ENCODE measurements around the gene ALLC. TPM values are rescaled to one million over a fixed set of nuclear protein-coding genes. Genes with fewer than 3 reads are reported as not detected.

ALLC gene
- total RNA-seq, 1 experiment from 2014 or later = not detected

DNA sequence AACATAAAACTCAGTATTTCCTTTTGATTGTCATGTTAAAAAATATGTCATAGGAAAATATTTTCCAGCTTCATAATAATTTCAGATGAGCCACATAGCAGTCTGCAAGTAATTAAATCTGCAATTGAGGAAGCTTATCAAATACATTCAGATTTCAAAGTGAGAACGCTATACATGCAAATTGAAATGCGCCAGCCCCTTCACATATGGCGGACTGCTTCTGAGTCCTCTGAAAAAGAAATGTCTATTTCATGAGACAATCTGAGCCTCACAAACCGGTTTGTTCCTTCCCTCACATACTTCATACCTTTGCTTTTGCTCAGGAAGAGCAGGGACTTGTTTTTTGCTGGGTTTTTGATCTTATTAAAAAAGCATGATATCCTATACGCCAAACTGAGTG lies 43.1 kb downstream of the ALLC start:
- peaks cover 28% of the 10 kb centered on the region for H3K27me3 Mint-ChIP-seq (ENCODE audit: insufficient read depth, unreplicated experiment)
- intact Hi-C loops (cut with micrococcal nuclease; ENCODE audit: unreplicated experiment) = no loop called here
- DNase-seq = no peak
- no TSS peak for BruUV-seq (replicated peaks)
- H3K27ac Mint-ChIP-seq (ENCODE audit: unreplicated experiment) = no peak overlapping the region
- Histone ChIP-seq H3K36me3 (ENCODE audit: control insufficient read depth, insufficient read depth, low read length) (no peaks in the 10 kb centered on the region), H3K9me3 (0 out of 2 replicates have a peak, but pooled peaks cover 3% of the 10 kb centered on the region), H3K4me1 (no peaks in the 10 kb centered on the region), H3K4me3 (ENCODE audit: low read depth, low read length) (no peak overlapping the region), H3K27me3 (replicated peaks; ENCODE audit: control insufficient read depth, insufficient read depth, low read length) (no peaks in the 10 kb centered on the region)
- no peak overlapping the region for H3K4me3 Mint-ChIP-seq (ENCODE audit: unreplicated experiment)
- no peaks in the 10 kb centered on the region for H3K4me1 Mint-ChIP-seq (ENCODE audit: low read depth, unreplicated experiment)
- ChIA-PET POLR2A (no interaction called here), CTCF (no interaction called here)
- H3K36me3 Mint-ChIP-seq (ENCODE audit: insufficient read depth, unreplicated experiment) = no peaks in the 10 kb centered on the region
- H3K9me3 Mint-ChIP-seq (ENCODE audit: unreplicated experiment) = no peaks in the 10 kb centered on the region
- TF ChIP-seq, protein P1, sequence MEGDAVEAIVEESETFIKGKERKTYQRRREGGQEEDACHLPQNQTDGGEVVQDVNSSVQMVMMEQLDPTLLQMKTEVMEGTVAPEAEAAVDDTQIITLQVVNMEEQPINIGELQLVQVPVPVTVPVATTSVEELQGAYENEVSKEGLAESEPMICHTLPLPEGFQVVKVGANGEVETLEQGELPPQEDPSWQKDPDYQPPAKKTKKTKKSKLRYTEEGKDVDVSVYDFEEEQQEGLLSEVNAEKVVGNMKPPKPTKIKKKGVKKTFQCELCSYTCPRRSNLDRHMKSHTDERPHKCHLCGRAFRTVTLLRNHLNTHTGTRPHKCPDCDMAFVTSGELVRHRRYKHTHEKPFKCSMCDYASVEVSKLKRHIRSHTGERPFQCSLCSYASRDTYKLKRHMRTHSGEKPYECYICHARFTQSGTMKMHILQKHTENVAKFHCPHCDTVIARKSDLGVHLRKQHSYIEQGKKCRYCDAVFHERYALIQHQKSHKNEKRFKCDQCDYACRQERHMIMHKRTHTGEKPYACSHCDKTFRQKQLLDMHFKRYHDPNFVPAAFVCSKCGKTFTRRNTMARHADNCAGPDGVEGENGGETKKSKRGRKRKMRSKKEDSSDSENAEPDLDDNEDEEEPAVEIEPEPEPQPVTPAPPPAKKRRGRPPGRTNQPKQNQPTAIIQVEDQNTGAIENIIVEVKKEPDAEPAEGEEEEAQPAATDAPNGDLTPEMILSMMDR (IDR thresholded peaks at IDR 0.05; ENCODE audit: insufficient read depth in 1 of 2, low read depth in 1 of 2, low read length in 1 of 2, severe bottlenecking in 1 of 2, unreplicated experiment in 1 of 2) = no peak

DNA sequence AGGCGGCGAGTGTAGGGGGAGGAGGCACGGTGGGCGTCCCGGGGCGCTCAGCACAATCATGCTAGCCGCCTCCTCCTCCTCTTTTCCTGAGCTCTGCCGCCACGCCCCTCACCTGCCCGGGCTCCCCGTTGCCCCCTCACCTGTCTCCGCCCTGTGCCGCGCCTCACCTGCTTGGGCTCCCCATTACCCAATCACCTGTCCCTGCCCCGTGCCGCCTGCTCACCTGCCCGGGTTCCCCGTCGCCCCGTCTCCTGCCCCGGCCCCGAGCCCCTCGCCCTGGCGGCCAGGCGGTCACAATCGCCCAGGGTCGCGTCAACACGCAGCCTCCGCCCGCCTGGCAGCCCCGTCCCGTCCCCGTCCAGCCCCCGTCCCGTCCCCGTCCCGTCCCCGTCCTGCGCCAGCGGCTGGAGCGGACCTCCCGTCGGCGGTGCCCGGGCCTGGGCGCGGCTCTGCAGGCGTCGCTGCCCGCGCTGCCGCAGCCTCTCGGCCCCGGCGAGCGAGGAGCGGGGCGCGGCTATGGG lies 45.3 kb downstream of the ALLC start, which contains the start of gene DCDC2C:
DCDC2C (plus strand) TSS at position 340 of the 521 bp plus-strand sequence; CDS start at position 517, 177 bp downstream.
- Mint-ChIP-seq H3K27ac (ENCODE audit: unreplicated experiment) (no peak within 1 kb of the TSS), H3K4me3 (ENCODE audit: unreplicated experiment) (no peak within 1 kb of the TSS), H3K36me3 (ENCODE audit: insufficient read depth, unreplicated experiment) (no peaks in the 10 kb centered on the region), H3K4me1 (ENCODE audit: low read depth, unreplicated experiment) (no peaks in the 10 kb centered on the region), H3K9me3 (ENCODE audit: unreplicated experiment) (no peaks in the 10 kb centered on the region), H3K27me3 (ENCODE audit: insufficient read depth, unreplicated experiment) (peaks cover 30% of the 10 kb centered on the region)
- ChIA-PET POLR2A (no interaction called here), CTCF (no interaction called here)
- intact Hi-C loops (cut with micrococcal nuclease; ENCODE audit: unreplicated experiment) = no loop called here
- TF ChIP-seq, protein P1 (IDR thresholded peaks at IDR 0.05; ENCODE audit: insufficient read depth in 1 of 2, low read depth in 1 of 2, low read length in 1 of 2, severe bottlenecking in 1 of 2, unreplicated experiment in 1 of 2) = no peak
- H3K27me3 ChIP-seq (replicated peaks; ENCODE audit: control insufficient read depth, insufficient read depth, low read length) = no peaks in the 10 kb centered on the region
- no peaks in the 10 kb centered on the region for H3K4me1 ChIP-seq
- BruUV-seq (replicated peaks) = no TSS peak
- 0 out of 2 replicates have a peak, but pooled peaks cover 3% of the 10 kb centered on the region for H3K9me3 ChIP-seq
- H3K36me3 ChIP-seq (ENCODE audit: control insufficient read depth, insufficient read depth, low read length) = no peaks in the 10 kb centered on the region
- no peak within 1 kb of the TSS for H3K4me3 ChIP-seq (ENCODE audit: low read depth, low read length)
- DNase-seq = no peak

DNA sequence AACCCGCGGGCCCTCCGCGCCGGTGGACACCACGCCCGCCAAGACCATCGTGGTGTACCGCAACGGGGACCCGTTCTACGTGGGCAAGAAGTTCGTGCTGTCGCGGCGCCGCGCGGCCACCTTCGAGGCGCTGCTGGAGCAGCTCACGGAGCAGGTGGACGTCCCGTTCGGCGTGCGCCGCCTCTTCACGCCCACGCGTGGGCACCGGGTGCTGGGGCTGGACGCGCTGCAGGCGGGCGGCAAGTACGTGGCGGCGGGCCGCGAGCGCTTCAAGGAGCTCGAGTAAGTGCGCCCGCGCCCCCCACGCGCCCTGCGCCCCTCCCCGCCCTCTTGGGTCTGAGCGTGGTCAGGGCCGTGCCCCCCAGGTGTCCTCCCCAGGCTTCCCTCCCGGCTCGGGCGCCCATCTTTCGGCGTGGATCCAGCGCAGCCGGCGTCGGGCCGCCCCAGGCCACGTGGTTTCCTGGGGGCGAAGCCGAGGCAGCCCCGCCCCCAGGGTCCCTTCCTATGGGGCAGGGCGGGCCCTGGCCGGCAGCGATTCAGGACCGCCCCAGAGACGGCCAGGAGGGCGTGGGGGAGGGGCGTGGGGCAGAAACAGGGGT lies 45.9 kb downstream of the ALLC start:
- Mint-ChIP-seq H3K4me3 (ENCODE audit: unreplicated experiment) (no peak overlapping the region), H3K4me1 (ENCODE audit: low read depth, unreplicated experiment) (no peaks in the 10 kb centered on the region), H3K36me3 (ENCODE audit: insufficient read depth, unreplicated experiment) (no peaks in the 10 kb centered on the region), H3K9me3 (ENCODE audit: unreplicated experiment) (no peaks in the 10 kb centered on the region), H3K27me3 (ENCODE audit: insufficient read depth, unreplicated experiment) (peaks cover 35% of the 10 kb centered on the region), H3K27ac (ENCODE audit: unreplicated experiment) (no peak overlapping the region)
- H3K27me3 ChIP-seq (replicated peaks; ENCODE audit: control insufficient read depth, insufficient read depth, low read length) = no peaks in the 10 kb centered on the region
- POLR2A ChIA-PET = interaction anchor here (0.6 kb wide), 1 partner anchor 94 kb away, joined by 3 read pairs; no protein-coding TSS in a partner anchor
- TF ChIP-seq, protein P1 (IDR thresholded peaks at IDR 0.05; ENCODE audit: insufficient read depth in 1 of 2, low read depth in 1 of 2, low read length in 1 of 2, severe bottlenecking in 1 of 2, unreplicated experiment in 1 of 2) = no peak
- CTCF ChIA-PET = no interaction called here
- H3K36me3 ChIP-seq (ENCODE audit: control insufficient read depth, insufficient read depth, low read length) = no peaks in the 10 kb centered on the region
- no peaks in the 10 kb centered on the region for H3K4me1 ChIP-seq
- no peak for DNase-seq
- H3K9me3 ChIP-seq = no peaks in the 10 kb centered on the region
- H3K4me3 ChIP-seq (ENCODE audit: low read depth, low read length) = no peak overlapping the region
- BruUV-seq (replicated peaks) = no TSS peak
- intact Hi-C loops (cut with micrococcal nuclease; ENCODE audit: unreplicated experiment) = no loop called here

All from Caco-2 (cell line).